Measurements from ENCODE around the gene COL11A1. TPM values are rescaled to one million over a fixed set of nuclear protein-coding genes. Genes with fewer than 3 reads are reported as not detected.

COL11A1 gene
- total and polyA plus RNA-seq, 2 donors (not counting 3 experiments of a cell fraction or from before 2014, with no cell fraction given): not detected

- TF ChIP-seq JUN (IDR thresholded peaks at IDR 0.05; ENCODE audit: borderline replicate concordance, insufficient read depth, insufficient read length, low read depth): no peak
- no peak for TF ChIP-seq FOS (IDR thresholded peaks at IDR 0.05; ENCODE audit: borderline replicate concordance, insufficient read depth, low read length)
- TF ChIP-seq MAX (IDR thresholded peaks at IDR 0.05; ENCODE audit: insufficient read depth, insufficient read length): no peak
- TF ChIP-seq GATA2 (IDR thresholded peaks at IDR 0.05; ENCODE audit: insufficient read depth, insufficient read length, low read depth, low read length): no peak
- no peak for TF ChIP-seq POLR2A (IDR thresholded peaks at IDR 0.05; ENCODE audit: low read depth, low read length)
- no peak for TF ChIP-seq MYC (IDR thresholded peaks at IDR 0.05; ENCODE audit: low read depth, low read length)
- no peak for TF ChIP-seq CTCF (IDR thresholded peaks at IDR 0.05; ENCODE audit: extremely low read depth in 1 of 2, insufficient read depth in 1 of 2, low read depth in 1 of 2, low read length in 2 of 2)
- TF ChIP-seq POLR2AphosphoS5 (IDR thresholded peaks at IDR 0.05; ENCODE audit: insufficient read depth, low read depth, low read length): no peak
- TF ChIP-seq EZH2 (IDR thresholded peaks at IDR 0.05; ENCODE audit: borderline replicate concordance, low read depth, low read length, severe bottlenecking): no peak
- Histone ChIP-seq H2AFZ (ENCODE audit: low read depth, low read length) (no peak overlapping the region), H3K36me3 (ENCODE audit: control insufficient read depth in 2 of 2, extremely low read depth in 1 of 2, insufficient read depth in 2 of 2, low read length in 2 of 2) (no peaks in the 10 kb centered on the region), H3K9me3 (replicated peaks; ENCODE audit: control insufficient read depth, insufficient read depth, low read length) (no peaks in the 10 kb centered on the region), H4K20me1 (replicated peaks; ENCODE audit: control insufficient read depth, extremely low read depth, insufficient read depth, low read length) (no peaks in the 10 kb centered on the region), H3K9me1 (replicated peaks; ENCODE audit: control insufficient read depth, extremely low read depth, insufficient read depth, low read length) (no peaks in the 10 kb centered on the region), H3K4me3 (replicated peaks in 1 of 3; ENCODE audit: insufficient read depth in 1 of 3, low read depth in 1 of 3, low read length in 3 of 3) (no peak overlapping the region), H3K27ac (ENCODE audit: insufficient read depth, low read depth, low read length) (no peak overlapping the region), H3K9ac (replicated peaks; ENCODE audit: extremely low read depth, insufficient read depth, low read length) (no peak overlapping the region), H3K4me2 (ENCODE audit: insufficient read depth, low read length) (no peak overlapping the region), H3K27me3 (ENCODE audit: control insufficient read depth in 2 of 2, insufficient read depth in 2 of 2, low read length in 2 of 2) (no peaks in the 10 kb centered on the region), H3K4me1 (ENCODE audit: control insufficient read depth, extremely low read depth, insufficient read depth, low read length) (no peaks in the 10 kb centered on the region), H3K79me2 (ENCODE audit: control insufficient read depth, insufficient read depth, low read length) (no peaks in the 10 kb centered on the region)
- BruUV-seq (replicated peaks): no TSS peak
- ChIA-PET POLR2A (no interaction called here), CTCF (no interaction called here)
- DNase-seq (ENCODE audit: low read depth, low spot score) (no peak), FAIRE-seq (no peak)
- intact Hi-C loops (cut with micrococcal nuclease): no loop called here
- dilution Hi-C loops (cut with MboI; ENCODE audit: extremely low pct_ligation_motif_present, low sequenced_read_pairs): no loop called here
These were observed 270.3 kb downstream of the COL11A1 start for GRCh38 chr1:102838016-102838415.
